Neural progenitor cell (in vitro differentiated cells): ENCODE data around the gene TMEM229B. TPM values are rescaled to one million over a fixed set of nuclear protein-coding genes. Genes with fewer than 3 reads are reported as not detected.
A peak's percentile ranks its signal among the peaks of the same experiment; 100 is the strongest.

Experiments
- DNase-seq: peaks from one replicate; pipeline ENCODE4 v3.0.0-alpha.2; 2016; ENCODE audit warnings: low spot score
- H2AFZ ChIP-seq: fragments of 200-600 bp; sonication (generic); replicated peaks from 2 replicates; pipeline ENCODE4 v1.6.1; 2016; ENCODE audit warnings: antibody characterized with exemption
- H3F3A ChIP-seq: fragments of 200-600 bp; sonication (generic); 2 replicates; pipeline ENCODE4 v1.6.1; 2016; ENCODE audit warnings: antibody characterized with exemption, low read depth
- H3K27ac ChIP-seq: fragments of 200-600 bp; sonication (generic); 2 replicates; pipeline ENCODE4 v1.5.1; 2016; ENCODE audit warnings: mild to moderate bottlenecking
- H3K27me3 ChIP-seq: fragments of 200-600 bp; sonication (generic); 2 replicates; pipeline ENCODE4 v1.6.1; 2016; ENCODE audit warnings: mild to moderate bottlenecking, moderate library complexity
- H3K36me3 ChIP-seq: fragments of 200-600 bp; sonication (generic); 2 replicates; pipeline ENCODE4 v1.5.1; 2016
- H3K4me1 ChIP-seq: fragments of 200-600 bp; sonication (generic); 2 replicates; pipeline ENCODE4 v1.6.1; 2016; ENCODE audit warnings: mixed run types
- H3K4me2 ChIP-seq: fragments of 200-600 bp; sonication (generic); 2 replicates; pipeline ENCODE4 v1.6.1; 2016
- H3K4me3 ChIP-seq: fragments of 200-600 bp; sonication (generic); 2 replicates; pipeline ENCODE4 v1.5.1; 2016
- H3K79me2 ChIP-seq: fragments of 200-600 bp; sonication (generic); 2 replicates; pipeline ENCODE4 v1.6.1; 2016; ENCODE audit warnings: low read depth
- H3K9ac ChIP-seq: fragments of 200-600 bp; sonication (generic); 2 replicates; pipeline ENCODE4 v1.6.1; 2016
- H3K9me3 ChIP-seq: fragments of 200-600 bp; sonication (generic); 2 replicates; pipeline ENCODE4 v1.5.1; 2016; ENCODE audit warnings: low read depth
- H4K20me1 ChIP-seq: fragments of 200-600 bp; sonication (generic); 2 replicates; pipeline ENCODE4 v1.6.1; 2016; ENCODE audit warnings: low read depth
- H3K27ac Mint-ChIP-seq: 3 replicates; pipeline ENCODE4 v1.8.0; 2021; ENCODE audit warnings: mixed read lengths
- H3K27me3 Mint-ChIP-seq: 2 replicates; pipeline ENCODE4 v1.8.0; 2022; ENCODE audit warnings: low read depth, mild to moderate bottlenecking, inconsistent platforms, moderate library complexity, mixed read lengths; ENCODE audit not compliant: insufficient read depth
- H3K36me3 Mint-ChIP-seq: 3 replicates; pipeline ENCODE4 v1.8.0; 2021; ENCODE audit warnings: mixed read lengths
- H3K4me1 Mint-ChIP-seq: 3 replicates; pipeline ENCODE4 v1.8.0; 2021; ENCODE audit warnings: mixed read lengths
- H3K4me3 Mint-ChIP-seq: 3 replicates; pipeline ENCODE4 v1.8.0; 2021; ENCODE audit warnings: mild to moderate bottlenecking, moderate library complexity, mixed read lengths
- H3K9me3 Mint-ChIP-seq: 3 replicates; pipeline ENCODE4 v1.8.0; 2020; ENCODE audit warnings: mixed read lengths
- CTCF ChIP-seq: fragments of 200-600 bp; sonication (generic); IDR thresholded peaks from 2 replicates; pipeline ENCODE4 v1.5.1; 2017; ENCODE audit warnings: antibody characterized with exemption, mild to moderate bottlenecking
- EZH2 ChIP-seq: fragments of 200-600 bp; sonication (generic); IDR thresholded peaks from 2 replicates; pipeline ENCODE4 v1.6.1; 2017; ENCODE audit warnings: antibody characterized with exemption, mild to moderate bottlenecking, moderate library complexity
- EZH2phosphoT487 ChIP-seq: fragments of 200-600 bp; sonication (generic); IDR thresholded peaks from 2 replicates; pipeline ENCODE4 v1.6.1; 2017; ENCODE audit warnings: antibody characterized with exemption
- total RNA-seq: library from RNA; depleted of rRNA; stranded (reverse); fragments of >200 nt; gene quantifications from 2 replicates; pipeline ENCODE4 v1.2.3, GENCODE V29; 2015; ENCODE audit warnings: low replicate concordance

The TMEM229B gene
- total RNA-seq, 1 donor from 2014 or later = not detected

- no peak overlapping the region for H3K4me3 ChIP-seq
- no peaks in the 10 kb centered on the region for H3K36me3 Mint-ChIP-seq
- H4K20me1 ChIP-seq = no peaks in the 10 kb centered on the region
- H3F3A ChIP-seq = no peaks in the 10 kb centered on the region
- no peak for TF ChIP-seq CTCF
- H3K4me3 Mint-ChIP-seq = no peak overlapping the region
- no peak overlapping the region for H3K9ac ChIP-seq
- no peaks in the 10 kb centered on the region for H3K9me3 ChIP-seq
- H3K27me3 Mint-ChIP-seq = peaks cover 15% of the 10 kb centered on the region
- DNase-seq = peak; percentile 62
- no peak overlapping the region for H3K27ac ChIP-seq
- peaks cover 12% of the 10 kb centered on the region for H3K4me1 ChIP-seq
- H3K9me3 Mint-ChIP-seq = peaks cover 17% of the 10 kb centered on the region
- no peaks in the 10 kb centered on the region for H3K36me3 ChIP-seq
- H3K4me2 ChIP-seq = peak overlapping the region; percentile 18
- no peak overlapping the region for H2AFZ ChIP-seq
- no peak overlapping the region for H3K27ac Mint-ChIP-seq
- no peaks in the 10 kb centered on the region for H3K79me2 ChIP-seq
- no peaks in the 10 kb centered on the region for H3K4me1 Mint-ChIP-seq
- H3K27me3 ChIP-seq = no peaks in the 10 kb centered on the region
Measured at GRCh38 chr14:67491741-67492507, 3.4 kb upstream of the TMEM229B start.

GRCh38 chr14:67491285-67491684 lies 2.8 kb upstream of the TMEM229B start:
- Mint-ChIP-seq H3K27me3 (peaks cover 15% of the 10 kb centered on the region), H3K36me3 (no peaks in the 10 kb centered on the region), H3K4me3 (no peak overlapping the region), H3K27ac (no peak overlapping the region), H3K4me1 (peaks cover 3% of the 10 kb centered on the region), H3K9me3 (peaks cover 20% of the 10 kb centered on the region)
- H3K4me3 ChIP-seq = no peak overlapping the region
- peaks cover 12% of the 10 kb centered on the region for H3K4me1 ChIP-seq
- H3K36me3 ChIP-seq = no peaks in the 10 kb centered on the region
- peak overlapping the region; percentile 18 for H3K4me2 ChIP-seq
- H3K27me3 ChIP-seq = no peaks in the 10 kb centered on the region
- no peak for TF ChIP-seq EZH2
- no peak for TF ChIP-seq CTCF
- TF ChIP-seq EZH2phosphoT487 = no peak
- H2AFZ ChIP-seq = no peak overlapping the region
- H4K20me1 ChIP-seq = no peaks in the 10 kb centered on the region
- H3K9me3 ChIP-seq = no peaks in the 10 kb centered on the region
- H3K9ac ChIP-seq = no peak overlapping the region
- DNase-seq = no peak
- H3F3A ChIP-seq = no peaks in the 10 kb centered on the region
- no peaks in the 10 kb centered on the region for H3K79me2 ChIP-seq
- H3K27ac ChIP-seq = no peak overlapping the region

GRCh38 chr14:67490196-67490595 lies 1.7 kb upstream of the TMEM229B start:
- Mint-ChIP-seq H3K4me3 (no peak overlapping the region), H3K4me1 (peaks cover 3% of the 10 kb centered on the region), H3K36me3 (no peaks in the 10 kb centered on the region), H3K9me3 (peaks cover 20% of the 10 kb centered on the region), H3K27ac (no peak overlapping the region), H3K27me3 (peaks cover 12% of the 10 kb centered on the region)
- Histone ChIP-seq H3K4me3 (no peak overlapping the region), H4K20me1 (no peaks in the 10 kb centered on the region), H3K9ac (no peak overlapping the region), H3K27ac (no peak overlapping the region), H3K27me3 (no peaks in the 10 kb centered on the region), H3K36me3 (no peaks in the 10 kb centered on the region), H3K4me2 (no peak overlapping the region), H3K79me2 (no peaks in the 10 kb centered on the region), H3F3A (no peaks in the 10 kb centered on the region), H2AFZ (no peak overlapping the region), H3K9me3 (no peaks in the 10 kb centered on the region), H3K4me1 (peaks cover 12% of the 10 kb centered on the region)
- no peak for DNase-seq
- TF ChIP-seq EZH2 (no peak), CTCF (no peak), EZH2phosphoT487 (no peak)
